WERI-Rb-1 (cell line): ENCODE measurements around the gene CRYGA.

Experiments used
- DNase-seq: peaks from one replicate; pipeline ENCODE4 v3.0.0-alpha.2; 2020
- H3K27ac ChIP-seq: fragments of 250-450 bp; sonication (Bioruptor Pico); 2 replicates; pipeline ENCODE4 v1.5.1; 2020; ENCODE audit warnings: mild to moderate bottlenecking, moderate library complexity
- H3K27me3 ChIP-seq: fragments of 250-450 bp; sonication (Bioruptor Pico); 2 replicates; pipeline ENCODE4 v1.5.1; 2021; ENCODE audit warnings: mild to moderate bottlenecking, low read depth, moderate library complexity; ENCODE audit not compliant: insufficient read depth, severe bottlenecking
- H3K36me3 ChIP-seq: fragments of 250-450 bp; sonication (Bioruptor Pico); 2 replicates; pipeline ENCODE4 v1.5.1; 2020; ENCODE audit warnings: mild to moderate bottlenecking, moderate library complexity
- H3K4me3 ChIP-seq: 2 replicates; pipeline ENCODE4 v1.5.1; 2011; ENCODE audit warnings: low read depth, mild to moderate bottlenecking, control low read depth, low read length
- H3K9me3 ChIP-seq: fragments of 250-450 bp; sonication (Bioruptor Pico); 2 replicates; pipeline ENCODE4 v1.5.1; 2021; ENCODE audit warnings: mild to moderate bottlenecking, moderate library complexity; ENCODE audit not compliant: severe bottlenecking
- TF ChIP-seq, protein P1 (sequence below): IDR thresholded peaks from 2 replicates; pipeline ENCODE4 v1.5.1; 2011; ENCODE audit warnings: low read depth, mild to moderate bottlenecking, control low read depth, inconsistent platforms, low read length

Gene CRYGA

DNA sequence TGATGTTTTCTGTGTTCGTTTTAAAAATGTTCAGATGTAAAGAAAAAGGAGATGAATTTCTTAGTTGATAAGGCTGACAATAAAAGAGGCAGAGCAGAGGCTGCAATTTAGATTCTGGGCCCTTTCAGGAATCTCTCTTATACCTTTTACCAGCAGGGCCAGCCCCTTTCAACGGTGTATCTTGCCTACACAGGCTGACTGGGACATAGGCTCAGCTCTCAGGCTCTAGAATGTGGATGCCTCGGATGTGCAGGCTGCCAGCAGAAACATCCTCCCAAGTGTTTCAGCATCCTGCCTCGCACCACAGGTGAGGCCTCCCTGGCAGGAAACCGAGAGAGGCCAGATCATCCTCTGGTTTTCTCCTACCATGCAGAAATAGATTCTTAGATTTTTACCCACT lies 23.1 kb upstream of the CRYGA start:
- no peaks in the 10 kb centered on the region for H3K27me3 ChIP-seq
- DNase-seq = no peak
- H3K27ac ChIP-seq = no peak overlapping the region
- H3K4me3 ChIP-seq = no peak overlapping the region
- no peaks in the 10 kb centered on the region for H3K36me3 ChIP-seq
- H3K9me3 ChIP-seq = no peaks in the 10 kb centered on the region
- TF ChIP-seq, protein P1, sequence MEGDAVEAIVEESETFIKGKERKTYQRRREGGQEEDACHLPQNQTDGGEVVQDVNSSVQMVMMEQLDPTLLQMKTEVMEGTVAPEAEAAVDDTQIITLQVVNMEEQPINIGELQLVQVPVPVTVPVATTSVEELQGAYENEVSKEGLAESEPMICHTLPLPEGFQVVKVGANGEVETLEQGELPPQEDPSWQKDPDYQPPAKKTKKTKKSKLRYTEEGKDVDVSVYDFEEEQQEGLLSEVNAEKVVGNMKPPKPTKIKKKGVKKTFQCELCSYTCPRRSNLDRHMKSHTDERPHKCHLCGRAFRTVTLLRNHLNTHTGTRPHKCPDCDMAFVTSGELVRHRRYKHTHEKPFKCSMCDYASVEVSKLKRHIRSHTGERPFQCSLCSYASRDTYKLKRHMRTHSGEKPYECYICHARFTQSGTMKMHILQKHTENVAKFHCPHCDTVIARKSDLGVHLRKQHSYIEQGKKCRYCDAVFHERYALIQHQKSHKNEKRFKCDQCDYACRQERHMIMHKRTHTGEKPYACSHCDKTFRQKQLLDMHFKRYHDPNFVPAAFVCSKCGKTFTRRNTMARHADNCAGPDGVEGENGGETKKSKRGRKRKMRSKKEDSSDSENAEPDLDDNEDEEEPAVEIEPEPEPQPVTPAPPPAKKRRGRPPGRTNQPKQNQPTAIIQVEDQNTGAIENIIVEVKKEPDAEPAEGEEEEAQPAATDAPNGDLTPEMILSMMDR = no peak

DNA sequence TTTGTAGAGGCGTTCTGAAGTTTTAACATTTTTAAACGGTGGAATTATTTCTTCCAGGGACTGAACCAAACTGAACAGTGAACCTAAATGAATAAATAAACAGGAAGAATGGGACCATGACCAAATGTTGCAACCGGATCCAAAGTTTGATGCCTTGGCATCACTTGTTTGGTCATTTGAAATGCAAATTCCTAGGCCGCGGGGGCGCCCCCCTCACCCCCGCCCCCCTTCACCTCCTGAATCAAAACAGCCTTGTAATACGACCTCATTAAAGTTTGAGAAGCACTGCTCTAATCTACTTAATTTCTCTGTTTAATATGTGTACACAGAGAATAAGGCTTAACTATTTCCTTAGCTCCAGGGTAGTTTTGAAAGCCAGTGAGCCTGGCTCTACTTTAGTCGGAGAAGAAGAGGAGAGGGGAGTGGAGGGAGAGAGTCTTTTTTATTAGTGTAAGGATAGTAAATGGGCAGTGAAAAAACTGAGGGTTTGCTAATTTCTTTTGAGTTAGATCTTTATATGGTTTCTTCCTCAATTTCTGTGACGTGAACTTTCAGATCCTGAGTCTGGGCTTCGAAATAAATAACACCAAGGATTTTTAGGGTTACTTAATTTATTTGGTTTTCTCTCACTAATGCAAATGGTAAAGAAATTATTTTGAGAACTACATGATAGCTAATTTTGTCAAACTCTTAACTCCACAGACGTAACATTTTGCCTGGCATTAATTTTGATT lies 20.8 kb upstream of the CRYGA start:
- H3K4me3 ChIP-seq = no peak overlapping the region
- H3K36me3 ChIP-seq = no peaks in the 10 kb centered on the region
- H3K27me3 ChIP-seq = no peaks in the 10 kb centered on the region
- no peak for DNase-seq
- no peak overlapping the region for H3K27ac ChIP-seq
- TF ChIP-seq, protein P1 = no peak
- H3K9me3 ChIP-seq = no peaks in the 10 kb centered on the region

DNA sequence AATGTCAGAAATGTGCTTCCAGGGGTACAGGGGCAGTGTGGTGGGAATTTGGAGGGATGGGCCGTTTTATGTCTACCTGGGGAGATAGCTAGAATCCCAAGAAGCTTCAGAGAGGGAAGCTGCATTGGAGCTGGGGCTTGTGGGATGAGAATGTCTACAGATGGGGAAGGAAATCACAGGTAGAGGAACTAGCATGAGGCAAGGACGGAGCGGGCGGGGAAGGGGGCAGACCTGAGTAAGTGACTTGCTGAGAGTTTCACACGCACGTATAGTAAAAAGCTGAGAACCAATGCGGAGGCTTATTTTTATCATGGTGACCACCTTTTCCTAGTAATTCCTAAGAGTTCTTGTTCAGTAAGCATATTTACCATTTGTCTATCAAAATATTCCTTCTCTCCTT lies 20.1 kb upstream of the CRYGA start:
- DNase-seq = no peak
- no peaks in the 10 kb centered on the region for H3K27me3 ChIP-seq
- no peak overlapping the region for H3K27ac ChIP-seq
- H3K9me3 ChIP-seq = no peaks in the 10 kb centered on the region
- H3K36me3 ChIP-seq = no peaks in the 10 kb centered on the region
- TF ChIP-seq, protein P1 = no peak
- no peak overlapping the region for H3K4me3 ChIP-seq

DNA sequence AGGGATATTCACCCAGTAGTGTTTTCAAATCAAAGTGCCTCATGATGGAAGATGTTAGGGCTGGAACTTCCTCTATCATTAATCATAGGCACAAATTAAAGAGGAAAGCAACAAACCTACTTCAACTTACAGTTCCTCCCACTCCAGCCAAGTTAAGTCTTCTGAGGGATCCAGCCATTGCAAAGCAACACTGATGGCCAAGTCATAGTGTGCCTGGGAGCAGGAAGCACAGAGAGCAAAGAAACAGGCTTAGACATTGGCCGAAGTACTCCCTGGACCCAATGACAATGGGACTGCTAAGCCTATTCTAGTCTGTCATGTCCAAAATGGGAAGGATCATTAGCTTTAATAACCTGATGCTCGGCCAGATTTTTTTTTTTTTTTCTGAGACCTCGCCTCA lies 19.4 kb upstream of the CRYGA start:
- H3K36me3 ChIP-seq = no peaks in the 10 kb centered on the region
- H3K27me3 ChIP-seq = no peaks in the 10 kb centered on the region
- DNase-seq = no peak
- H3K4me3 ChIP-seq = no peak overlapping the region
- H3K9me3 ChIP-seq = no peaks in the 10 kb centered on the region
- H3K27ac ChIP-seq = no peak overlapping the region
- TF ChIP-seq, protein P1 = no peak

DNA sequence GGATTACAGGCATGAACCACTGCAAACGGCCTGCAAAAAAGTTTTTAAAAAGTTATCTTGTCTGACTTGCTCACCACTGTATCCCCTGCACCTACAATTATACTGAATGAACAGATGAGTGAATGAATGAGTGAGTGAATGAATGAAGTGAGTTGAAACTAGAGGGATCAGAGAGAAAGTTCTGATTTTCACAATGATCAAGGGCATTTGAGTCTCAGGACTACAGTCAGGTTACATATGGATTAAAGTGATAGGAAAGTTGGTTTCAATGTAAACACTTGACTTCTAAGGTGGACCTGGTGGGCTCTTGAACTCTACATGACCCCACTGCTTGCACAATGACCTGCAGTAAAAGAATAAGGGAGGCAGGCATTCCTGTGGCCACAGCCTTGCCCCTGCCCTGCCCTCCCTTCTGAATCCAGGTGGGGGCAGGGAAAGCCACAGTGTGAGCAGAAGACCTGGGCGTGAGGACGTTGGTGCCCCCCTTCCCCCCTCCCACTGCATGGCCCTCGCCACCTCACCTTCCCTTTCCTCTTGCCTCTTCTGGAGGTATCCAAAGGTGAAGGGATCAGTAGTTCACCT lies 15.7 kb upstream of the CRYGA start:
- Histone ChIP-seq H3K36me3 (no peaks in the 10 kb centered on the region), H3K27me3 (no peaks in the 10 kb centered on the region), H3K9me3 (no peaks in the 10 kb centered on the region), H3K4me3 (no peak overlapping the region), H3K27ac (no peak overlapping the region)
- DNase-seq = no peak
- TF ChIP-seq, protein P1 = 0 out of 2 replicates have a peak, but pooled peaks have one; percentile 9

DNA sequence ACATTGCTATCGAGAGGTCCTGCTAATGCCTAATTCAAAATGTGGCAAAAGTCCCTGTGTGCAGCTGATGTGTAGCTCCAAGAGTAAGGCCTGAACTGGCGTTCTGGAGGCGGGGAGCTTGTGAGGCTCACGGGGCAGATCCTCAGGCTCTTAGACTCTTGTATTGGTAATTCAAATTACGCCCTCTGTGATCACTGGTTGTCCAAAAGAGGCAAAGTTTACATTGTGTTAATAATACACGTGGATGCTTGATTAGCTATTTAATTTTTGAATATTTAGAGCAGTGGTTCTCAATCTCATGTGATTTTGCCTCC lies 12.4 kb upstream of the CRYGA start:
- DNase-seq = no peak
- Histone ChIP-seq H3K4me3 (peak overlapping the region; percentile 14; the same call in 1 of the 2 replicates), H3K36me3 (no peaks in the 10 kb centered on the region), H3K27ac (no peak overlapping the region), H3K27me3 (no peaks in the 10 kb centered on the region), H3K9me3 (no peaks in the 10 kb centered on the region)
- TF ChIP-seq, protein P1 = no peak
